Activated T-cell treated with anti-CD3 and anti-CD28 coated beads, Interleukin-2, amount 50 U/mL, for 4 hours (primary cell): ENCODE results near the gene PTPN3. TPM values are rescaled to one million over a fixed set of nuclear protein-coding genes. Genes with fewer than 3 reads are reported as not detected.

ENCODE experiments used
- ATAC-seq, 2 donors: fragments of 200-7000 bp; cut with Tn5 transposase; one replicate each; pipeline ENCODE4 v1.10.0; 2021
- DNase-seq: peaks from one replicate; pipeline ENCODE4 v3.0.0-alpha.2; 2020
- H3K27me3 Mint-ChIP-seq: one replicate; pipeline ENCODE4 v1.8.0; 2021; ENCODE audit warnings: low read depth, mixed read lengths
- H3K36me3 Mint-ChIP-seq: one replicate; pipeline ENCODE4 v1.8.0; 2022; ENCODE audit warnings: mixed read lengths; ENCODE audit not compliant: insufficient read depth
- H3K4me1 Mint-ChIP-seq: one replicate; pipeline ENCODE4 v1.8.0; 2021; ENCODE audit warnings: low read depth, mixed read lengths
- H3K4me3 Mint-ChIP-seq: one replicate; pipeline ENCODE4 v1.8.0; 2021; ENCODE audit warnings: mild to moderate bottlenecking, moderate library complexity, mixed read lengths
- H3K9me3 Mint-ChIP-seq: one replicate; pipeline ENCODE4 v1.8.0; 2021; ENCODE audit warnings: mixed read lengths
- total RNA-seq, 3 donors: library from RNA; stranded (reverse); gene quantifications; one replicate each; pipeline ENCODE4 v1.2.1, GENCODE V29; 2021

Gene PTPN3
- total RNA-seq, 3 donors from 2014 or later: 0.03 to 0.18 (median 0.08) TPM

DNA sequence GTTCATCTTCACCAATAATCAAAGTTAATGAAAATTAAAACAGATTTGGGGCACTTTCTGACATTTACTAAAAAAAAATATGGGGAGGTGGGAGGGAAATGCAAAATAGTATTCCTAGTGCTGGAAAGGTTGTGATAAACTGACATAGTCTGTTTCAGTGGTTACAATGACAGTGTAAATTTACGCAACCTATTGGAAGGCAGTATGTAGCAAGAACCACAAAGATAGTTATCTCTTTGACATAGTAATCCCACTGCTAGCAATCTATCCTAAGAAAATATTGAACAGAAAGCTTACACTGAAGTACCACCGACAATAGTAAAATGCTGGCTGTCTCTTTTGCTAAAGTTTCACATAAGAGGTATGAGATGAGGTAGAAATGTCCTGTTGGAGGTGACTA lies 162.2 kb downstream of the PTPN3 start:
- no peak for ATAC-seq
- H3K4me1 Mint-ChIP-seq: no peaks in the 10 kb centered on the region
- peaks cover 6% of the 10 kb centered on the region for H3K27me3 Mint-ChIP-seq
- H3K36me3 Mint-ChIP-seq: no peaks in the 10 kb centered on the region
- H3K4me3 Mint-ChIP-seq: no peak overlapping the region
- DNase-seq: no peak
- H3K9me3 Mint-ChIP-seq: no peaks in the 10 kb centered on the region

DNA sequence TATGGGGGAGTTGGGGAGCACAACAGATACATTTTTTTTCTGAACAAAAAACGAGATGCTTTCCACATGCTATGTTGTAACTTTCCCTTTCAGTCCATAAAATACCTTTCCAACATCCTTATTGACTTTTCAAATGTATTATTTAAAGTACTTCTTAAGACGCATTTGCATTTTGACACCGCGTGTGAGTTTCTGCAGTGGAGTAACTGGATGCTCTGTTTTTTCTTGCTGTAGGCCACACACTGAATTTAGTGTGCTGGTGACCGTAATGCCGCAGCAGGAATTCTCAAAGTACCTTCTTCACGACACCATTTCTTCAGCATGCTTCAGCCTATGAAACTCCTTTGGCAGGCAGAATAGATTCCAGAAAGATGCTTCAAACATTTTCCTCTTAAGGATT lies 163.0 kb downstream of the PTPN3 start:
- Mint-ChIP-seq H3K4me1 (no peaks in the 10 kb centered on the region), H3K27me3 (peaks cover 4% of the 10 kb centered on the region), H3K9me3 (no peaks in the 10 kb centered on the region), H3K4me3 (no peak overlapping the region), H3K36me3 (no peaks in the 10 kb centered on the region)
- ATAC-seq: no peak
- no peak for DNase-seq

DNA sequence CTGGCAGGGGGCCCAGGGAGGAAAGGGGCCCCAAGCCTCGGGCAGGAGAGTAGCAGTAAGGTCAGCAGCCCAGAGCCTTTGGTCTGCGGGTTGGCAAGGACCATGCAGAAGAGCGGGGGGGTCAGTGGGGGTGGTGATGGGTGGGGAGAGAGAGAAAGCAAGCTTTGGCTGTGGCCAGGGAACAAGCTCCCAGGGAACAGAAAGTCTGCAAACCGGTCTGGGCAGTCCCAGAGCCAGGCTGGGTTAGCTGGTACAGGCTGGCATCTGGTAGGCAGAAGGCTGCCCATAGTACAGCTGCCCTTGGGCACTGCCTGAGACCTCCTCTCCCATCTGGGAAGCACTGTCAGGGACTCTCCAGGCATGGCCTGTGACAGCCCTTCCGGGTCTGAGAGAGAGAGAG lies 166.8 kb downstream of the PTPN3 start:
- DNase-seq (no peak), ATAC-seq (no peak)
- Mint-ChIP-seq H3K4me1 (no peaks in the 10 kb centered on the region), H3K4me3 (no peak overlapping the region), H3K9me3 (no peaks in the 10 kb centered on the region), H3K27me3 (peaks cover 15% of the 10 kb centered on the region), H3K36me3 (no peaks in the 10 kb centered on the region)

- peaks cover 15% of the 10 kb centered on the region for H3K27me3 Mint-ChIP-seq
- no peaks in the 10 kb centered on the region for H3K36me3 Mint-ChIP-seq
- no peaks in the 10 kb centered on the region for H3K9me3 Mint-ChIP-seq
These were observed 168.4 kb downstream of the PTPN3 start for GRCh38 chr9:109329638-109330258.

DNA sequence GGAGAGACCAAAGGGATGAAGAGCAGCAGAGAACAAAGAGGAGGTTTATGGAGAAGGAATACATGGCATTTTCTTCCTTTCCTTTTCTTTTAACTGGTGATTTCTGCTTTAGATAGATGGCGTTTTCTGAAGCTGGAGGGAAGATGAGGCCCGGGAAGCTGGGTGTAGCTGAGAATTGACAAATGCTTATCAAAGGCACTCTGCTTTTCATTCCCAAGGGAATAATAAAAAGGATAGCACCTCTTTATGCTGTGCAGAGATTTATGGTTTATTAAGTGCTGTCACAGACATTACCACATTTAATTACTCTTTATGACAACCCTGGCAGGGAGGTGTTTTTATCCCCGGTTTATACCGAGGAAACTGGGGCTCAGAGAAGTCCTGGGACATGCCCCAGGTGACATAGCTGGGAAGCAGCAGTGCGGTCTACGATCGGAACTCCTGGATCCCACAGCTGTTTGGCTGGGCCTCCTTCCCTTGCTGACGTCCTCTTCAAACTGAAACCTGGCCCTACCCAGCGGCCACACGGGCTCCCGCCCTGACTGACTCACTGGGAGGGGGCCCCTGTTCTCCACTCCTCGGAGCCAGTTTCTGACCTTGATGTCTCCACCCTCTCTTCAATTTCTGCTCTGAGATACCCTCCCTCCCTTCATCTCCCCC lies 169.0 kb downstream of the PTPN3 start:
- ATAC-seq (no peak), DNase-seq (no peak)
- Mint-ChIP-seq H3K27me3 (peaks cover 16% of the 10 kb centered on the region), H3K9me3 (no peaks in the 10 kb centered on the region), H3K4me3 (no peak overlapping the region), H3K36me3 (no peaks in the 10 kb centered on the region), H3K4me1 (no peaks in the 10 kb centered on the region)

More at GRCh38 chr9:109329638-109330258, 168.4 kb downstream of the PTPN3 start:
- ATAC-seq (no peak), DNase-seq (no peak)
- Mint-ChIP-seq H3K4me3 (no peak overlapping the region), H3K4me1 (no peaks in the 10 kb centered on the region)

Other genes with a start within 250 kb of the PTPN3 start
- gene EPB41L4B, start 177.2 kb downstream of the PTPN3 start, total RNA-seq: under 1 TPM; 0.11 to 0.33 (median 0.24) TPM